Endothelial cell of hepatic sinusoid (primary cell): ENCODE data around the gene SF3B4.

Experiments used
- in situ Hi-C: cut with HindIII; loops from 2 replicates; pipeline ENCODE4 v1.10.0; 2017; ENCODE audit warnings: low sequenced_read_pairs

SF3B4 gene

DNA sequence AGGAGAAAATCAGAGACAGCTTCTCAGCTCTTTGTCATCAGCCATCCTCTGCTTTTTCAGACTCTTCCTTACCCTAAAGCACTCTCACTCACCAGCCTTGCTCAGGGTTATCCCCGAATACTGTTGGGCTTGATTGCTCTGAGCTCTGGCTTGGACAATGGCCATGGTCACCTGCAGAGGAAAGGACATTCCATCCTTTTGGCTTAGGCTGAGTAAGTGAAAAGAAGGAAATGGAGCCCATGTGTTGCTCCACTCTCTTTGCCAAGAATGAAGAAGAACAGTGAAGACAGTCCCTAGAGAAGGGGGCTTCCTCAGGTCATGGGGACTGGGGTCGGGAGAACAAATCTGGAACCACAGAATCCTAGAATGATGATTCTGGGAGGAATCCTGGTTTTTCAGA is 6.8 kb upstream of the SF3B4 start:
- in situ Hi-C loops: no loop called here

DNA sequence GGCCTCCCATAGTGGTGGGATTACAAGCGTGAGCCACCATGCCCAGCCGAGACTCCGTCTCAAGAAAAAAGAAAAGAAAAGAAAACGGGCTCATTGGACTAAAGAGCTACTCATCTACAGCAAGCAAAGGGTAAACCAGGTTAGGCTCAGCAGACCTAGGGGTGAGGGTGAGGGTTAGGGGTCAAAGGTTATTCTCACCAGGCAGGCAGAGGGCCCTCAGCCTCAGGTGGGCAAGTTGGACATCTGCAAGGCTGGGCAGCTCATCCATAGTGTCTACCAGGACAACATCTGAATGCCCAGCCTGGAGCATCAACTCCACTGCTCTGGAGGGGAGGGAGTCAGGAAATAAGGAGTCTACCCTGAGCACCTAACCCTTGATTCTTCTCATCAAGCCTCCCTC is 5.6 kb upstream of the SF3B4 start:
- in situ Hi-C loops: no loop called here

DNA sequence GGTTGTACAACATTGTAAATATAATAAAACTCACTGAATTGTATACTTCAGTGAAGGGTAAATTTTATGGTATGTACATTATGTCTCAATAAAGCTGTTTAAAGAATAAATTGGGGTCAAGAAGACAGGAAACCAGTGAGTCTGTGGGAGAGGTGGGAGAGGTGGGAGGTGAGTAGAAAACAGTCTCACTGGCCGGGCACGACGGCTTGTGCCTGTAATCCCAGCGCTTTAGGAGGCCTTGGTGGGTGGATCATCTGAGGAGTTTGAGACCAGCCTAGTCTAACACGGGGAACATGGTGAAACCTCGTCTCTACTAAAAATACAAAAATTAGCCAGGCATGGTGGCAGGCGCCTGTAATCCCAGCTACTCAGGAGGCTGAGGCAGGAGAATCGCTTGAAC is 4.9 kb upstream of the SF3B4 start:
- in situ Hi-C loops: no loop called here

DNA sequence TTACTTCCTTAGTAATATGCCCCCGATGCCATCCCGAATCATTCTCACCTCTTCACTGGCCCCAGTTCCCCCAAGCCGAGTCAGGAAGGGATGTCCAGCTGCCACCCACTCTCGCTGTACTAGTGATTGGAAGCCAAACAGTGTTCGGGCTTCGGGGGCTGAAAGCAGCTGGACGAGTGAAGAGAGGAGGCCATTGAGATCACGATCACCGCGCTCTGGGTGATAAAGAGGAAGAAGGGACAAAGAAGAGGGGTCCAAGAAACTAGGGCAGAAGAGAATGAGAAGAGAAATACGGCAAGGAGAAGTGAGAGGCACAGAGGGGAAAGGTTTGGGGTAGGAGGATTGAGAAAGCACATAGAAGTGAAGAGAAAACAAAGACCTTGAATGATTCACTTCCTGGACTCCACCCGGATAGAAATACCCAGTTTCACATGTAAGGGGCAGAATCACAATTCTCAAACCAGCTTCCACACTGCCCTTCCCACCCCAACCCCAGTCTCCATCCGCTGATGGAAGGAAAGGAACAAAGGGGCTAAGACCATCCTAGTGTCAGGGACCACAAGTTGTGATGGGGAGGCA is 3.7 kb upstream of the SF3B4 start:
- in situ Hi-C loops: no loop called here

DNA sequence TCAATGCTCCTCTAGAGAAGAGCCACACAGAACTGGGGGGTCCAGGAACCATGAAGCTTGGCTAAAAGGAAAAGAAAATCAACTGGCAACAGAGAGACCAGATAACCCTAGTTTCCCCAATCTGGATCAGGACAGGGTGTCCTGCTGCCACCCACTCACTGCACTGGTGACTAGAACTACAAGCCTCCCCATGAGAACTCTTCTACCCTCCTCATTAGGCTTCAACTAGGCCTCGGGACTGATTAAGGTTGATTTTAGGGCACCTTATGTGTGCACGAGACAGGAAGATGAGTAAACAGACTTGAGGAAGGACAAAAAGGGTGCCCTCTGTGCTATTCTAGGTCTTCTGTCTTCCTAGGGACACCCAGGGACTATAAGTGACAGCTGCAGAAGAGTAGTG is 2.3 kb upstream of the SF3B4 start:
- in situ Hi-C loops: no loop called here

DNA sequence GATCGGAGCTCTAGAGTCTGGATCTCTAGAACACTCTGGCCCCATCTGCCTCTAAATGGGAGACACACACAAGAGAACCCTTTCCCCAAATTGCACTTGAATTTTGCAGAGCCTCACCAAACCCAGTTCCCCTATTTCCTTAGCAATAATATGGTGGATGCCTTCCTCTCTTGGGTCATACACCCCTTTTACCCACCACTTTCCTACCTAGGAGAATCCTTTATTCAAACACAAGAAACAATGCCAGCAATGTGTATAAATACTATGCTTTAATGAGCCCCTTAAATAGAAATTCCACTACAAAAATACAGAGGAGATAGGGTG is 760 bp upstream of the SF3B4 start:
- in situ Hi-C loops: no loop called here

DNA sequence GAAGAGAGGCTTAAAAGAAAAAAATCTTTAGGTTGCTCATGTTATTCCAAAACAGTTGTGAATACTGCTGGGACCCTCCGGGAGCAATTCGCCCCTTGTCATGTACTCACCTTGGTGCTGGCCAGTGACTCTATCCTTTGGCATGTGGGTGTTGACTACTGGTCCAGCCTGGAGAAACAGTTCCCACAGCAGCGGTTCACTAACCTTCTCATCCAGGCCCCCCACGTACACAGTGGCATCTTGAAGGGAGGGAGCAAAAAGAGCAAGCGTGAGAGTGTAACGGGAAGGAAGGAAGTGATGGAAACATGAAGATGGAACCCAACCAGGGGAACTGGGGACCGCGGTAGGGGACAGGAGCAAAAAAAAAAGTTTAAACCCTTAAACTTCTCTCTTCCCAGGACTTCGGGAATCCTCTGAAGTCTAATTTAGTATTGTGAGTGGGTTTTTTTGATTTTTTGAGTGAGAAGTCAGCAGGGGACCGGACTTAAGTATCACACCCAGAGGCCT is 494 bp downstream of the SF3B4 start:
- in situ Hi-C loops: no loop called here

DNA sequence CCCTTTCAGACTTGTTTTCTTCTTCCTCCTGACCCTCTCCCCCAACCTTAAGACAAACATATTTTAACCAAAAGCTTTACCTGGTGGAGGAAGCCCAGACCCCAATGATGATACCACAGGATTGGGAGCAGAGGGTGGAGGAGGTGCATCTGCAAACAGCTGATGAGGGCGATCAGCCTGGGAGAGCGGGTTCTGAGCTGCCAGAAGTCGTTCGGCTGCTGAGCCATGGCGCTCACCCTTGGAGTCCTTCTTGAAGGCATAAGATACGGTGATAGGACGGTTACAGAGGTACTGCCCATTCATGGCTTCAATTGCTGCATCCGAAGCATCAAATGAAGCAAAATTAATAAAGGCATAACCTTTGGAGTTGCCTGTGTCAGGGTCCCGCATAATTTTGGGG is 1.3 kb downstream of the SF3B4 start:
- in situ Hi-C loops: no loop called here

DNA sequence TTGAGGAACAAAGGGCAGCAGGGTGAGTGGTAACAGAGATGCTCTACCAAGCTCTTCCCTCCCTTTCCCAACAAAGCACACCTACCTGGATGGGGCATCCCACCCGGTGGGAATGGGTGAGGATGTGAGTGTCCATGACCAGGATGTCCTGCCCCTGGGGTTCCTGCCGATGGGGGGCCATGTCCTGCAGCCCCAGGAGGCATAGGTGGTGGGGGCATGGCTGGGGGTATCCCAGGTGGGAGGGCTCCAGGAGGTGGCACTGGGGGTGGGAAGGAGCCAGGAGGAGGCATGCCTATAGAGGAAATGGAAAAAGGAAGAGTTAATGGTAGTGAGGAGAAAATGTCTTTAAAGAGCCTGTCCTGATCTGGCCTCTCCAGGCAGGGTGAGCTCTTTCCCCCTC is 1.9 kb downstream of the SF3B4 start:
- in situ Hi-C loops: no loop called here

DNA sequence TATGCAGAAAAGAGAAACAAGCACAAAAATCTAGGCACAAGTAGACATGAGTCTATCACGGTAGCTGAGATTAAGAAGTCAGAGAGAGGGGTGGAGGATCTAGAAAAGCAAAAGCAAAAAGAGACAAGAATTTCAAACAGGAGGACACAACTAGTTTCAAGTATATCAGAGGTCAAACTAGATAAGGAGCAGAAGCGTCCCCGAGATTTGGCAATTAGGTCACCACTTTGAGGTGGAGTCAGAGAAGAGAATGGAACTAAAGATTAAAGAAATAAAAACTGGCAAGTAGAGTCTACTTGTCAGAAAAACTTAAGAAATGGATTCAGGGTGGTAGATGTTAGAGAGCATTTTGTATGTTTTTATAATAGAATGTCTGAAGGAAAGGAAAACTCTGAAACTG is 2.3 kb downstream of the SF3B4 start:
- in situ Hi-C loops: no loop called here

DNA sequence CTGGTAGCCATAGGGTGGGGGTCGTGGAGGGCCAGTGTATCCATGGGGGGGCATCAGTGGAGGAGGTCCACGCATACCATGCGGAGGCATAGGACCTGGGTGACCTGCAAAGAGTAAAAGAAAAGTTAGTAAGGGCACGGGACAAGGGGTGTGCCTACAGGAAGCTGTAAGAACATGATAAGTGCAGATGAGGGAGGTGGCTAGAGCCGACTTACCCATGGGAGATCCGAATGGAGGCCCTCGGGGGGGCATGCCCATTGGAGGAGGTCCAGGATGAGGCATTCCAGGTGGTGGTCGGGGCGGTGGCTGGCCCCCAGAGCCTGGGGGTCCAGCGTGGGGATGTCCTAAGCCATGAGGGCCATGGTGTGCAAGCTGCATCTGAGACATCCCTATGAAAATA is 4.0 kb downstream of the SF3B4 start:
- in situ Hi-C loops: no loop called here

DNA sequence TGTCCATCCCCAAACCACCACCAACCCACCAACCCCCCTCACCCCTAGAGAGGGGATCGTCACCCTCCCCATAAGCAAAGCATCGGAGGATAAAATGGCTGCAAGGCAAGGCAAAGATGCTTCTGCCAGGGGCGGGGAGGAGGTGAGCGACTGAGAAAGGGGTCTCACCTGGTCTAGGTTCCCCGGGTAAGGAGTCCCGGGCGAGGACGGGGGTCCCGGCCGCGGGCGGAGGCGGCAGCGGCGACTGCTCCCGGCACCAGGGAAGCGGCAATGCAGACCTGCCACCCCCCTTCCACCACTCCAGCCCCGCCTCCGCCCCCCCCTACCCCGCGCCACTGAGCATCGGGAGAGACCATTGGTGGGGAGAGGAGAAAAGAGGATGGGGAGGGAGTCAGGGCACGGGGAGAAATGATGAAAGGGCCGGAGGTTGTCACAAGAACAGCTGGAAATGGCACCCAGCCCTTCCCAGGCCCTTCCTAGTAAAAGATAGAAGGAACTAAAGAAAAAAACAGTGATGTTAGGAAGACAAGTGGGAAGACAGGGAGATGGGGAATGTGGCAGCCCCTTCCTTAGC is 9.9 kb downstream of the SF3B4 start, which contains the start of gene SV2A:
SV2A (minus strand) TSS at position 274 of the 574 bp plus-strand sequence. CDS start 4,004 bp downstream, outside the sequence.
- in situ Hi-C loops: no loop called here

DNA sequence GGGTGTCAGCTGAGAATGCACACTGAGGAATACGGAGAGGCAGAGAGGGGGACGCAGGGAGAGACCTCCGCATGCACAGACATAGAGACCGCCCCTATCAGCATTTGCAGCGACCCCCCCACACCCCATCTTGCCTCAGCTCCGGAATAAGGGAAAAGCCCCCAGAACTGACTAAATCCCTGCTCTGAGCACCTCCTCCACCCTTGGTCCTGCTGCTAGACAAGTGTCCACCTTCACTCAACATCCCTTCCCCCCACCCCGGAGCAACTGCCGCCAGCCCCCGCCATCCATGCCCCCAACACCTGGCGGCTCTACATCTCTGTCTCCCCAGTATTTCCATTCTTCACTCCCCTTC is 10.7 kb downstream of the SF3B4 start:
- in situ Hi-C loops: no loop called here

DNA sequence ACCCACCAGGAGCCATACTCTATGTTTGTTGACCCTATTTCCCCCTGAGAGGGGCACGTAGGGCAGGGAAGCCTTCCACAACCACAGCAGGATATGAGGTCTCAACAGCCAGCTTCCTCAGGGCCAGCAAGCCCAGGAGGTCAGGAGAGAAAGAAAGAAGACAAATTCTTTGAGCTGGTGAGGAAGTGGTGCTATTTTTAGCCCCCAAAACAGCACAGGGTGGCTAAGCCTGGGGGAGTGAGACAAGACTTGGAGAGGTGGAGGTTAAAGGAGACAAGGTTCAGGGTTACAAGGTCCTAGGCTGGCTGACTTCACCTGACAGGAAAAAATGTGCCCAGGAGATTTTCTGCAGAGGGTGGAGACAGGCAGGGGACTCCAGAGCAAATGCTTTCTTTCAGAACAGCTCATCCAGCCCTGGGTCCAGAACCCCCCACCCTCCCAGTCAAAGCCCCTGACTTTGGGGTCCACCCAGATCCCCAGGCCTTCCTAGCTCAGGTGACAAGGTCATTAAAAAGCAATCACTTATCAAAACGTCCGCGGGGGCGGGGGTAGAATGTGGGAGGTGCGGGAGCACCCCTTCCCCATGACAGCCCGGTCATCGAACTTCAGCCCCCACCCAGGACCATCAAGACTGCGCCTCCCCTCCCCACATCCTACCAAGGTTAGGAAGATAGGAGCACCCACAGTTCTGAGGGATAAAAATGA is 11.3 kb downstream of the SF3B4 start:
- in situ Hi-C loops: no loop called here

DNA sequence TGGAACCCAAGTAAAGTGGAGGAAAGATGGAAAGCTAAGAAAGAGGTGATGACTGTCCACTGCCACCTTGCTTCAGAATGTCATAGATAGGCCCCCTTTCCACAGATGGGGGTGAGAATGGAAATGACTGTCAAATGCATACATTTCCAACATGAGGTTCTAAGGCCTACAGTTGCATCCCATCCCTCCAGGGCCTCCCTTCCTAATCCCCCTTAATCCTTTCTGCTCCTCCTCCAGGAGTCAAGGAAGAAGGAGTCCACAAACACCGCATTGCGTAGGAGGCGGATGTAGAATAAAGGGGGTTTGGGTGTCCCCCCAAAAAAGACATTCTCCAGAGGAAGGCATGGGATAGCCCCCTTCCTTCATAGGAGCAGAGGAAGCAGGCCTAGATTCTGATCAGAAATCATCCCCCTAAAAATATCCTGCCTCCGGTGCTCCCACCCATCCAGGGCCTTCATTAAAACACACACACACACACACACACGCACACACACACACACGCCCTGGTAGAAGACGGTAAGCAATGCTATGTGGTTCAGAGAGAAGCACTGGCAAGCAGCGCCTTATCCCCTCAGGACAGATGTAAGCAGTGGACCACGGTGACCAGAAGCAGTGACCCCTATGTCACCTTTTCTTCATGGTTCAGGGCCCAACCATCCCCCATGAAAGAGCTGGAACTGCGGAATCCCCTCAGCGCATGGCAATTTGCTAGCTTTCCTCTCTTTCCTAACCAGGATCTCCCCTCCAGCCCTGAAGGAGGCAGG is 12.0 kb downstream of the SF3B4 start:
- in situ Hi-C loops: no loop called here

DNA sequence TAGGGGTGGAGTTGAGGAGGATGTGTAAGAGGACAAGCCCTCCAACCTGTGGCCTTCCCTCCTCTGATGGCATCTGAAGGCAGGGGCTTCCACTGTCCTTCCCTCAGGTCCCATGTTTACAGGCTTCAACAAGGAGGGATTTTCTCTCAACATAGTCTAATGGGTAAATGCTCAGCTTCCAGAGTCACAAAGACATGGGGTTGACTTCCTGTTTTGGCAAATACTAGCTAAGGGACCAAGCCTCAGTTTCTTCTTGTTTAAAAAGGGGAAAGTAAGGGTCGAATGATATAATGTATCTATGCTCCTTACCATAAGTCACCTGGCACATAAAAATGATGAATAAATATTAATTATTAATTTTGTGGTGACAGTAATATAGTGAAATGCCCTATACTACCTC is 13.1 kb downstream of the SF3B4 start:
- in situ Hi-C loops: no loop called here

DNA sequence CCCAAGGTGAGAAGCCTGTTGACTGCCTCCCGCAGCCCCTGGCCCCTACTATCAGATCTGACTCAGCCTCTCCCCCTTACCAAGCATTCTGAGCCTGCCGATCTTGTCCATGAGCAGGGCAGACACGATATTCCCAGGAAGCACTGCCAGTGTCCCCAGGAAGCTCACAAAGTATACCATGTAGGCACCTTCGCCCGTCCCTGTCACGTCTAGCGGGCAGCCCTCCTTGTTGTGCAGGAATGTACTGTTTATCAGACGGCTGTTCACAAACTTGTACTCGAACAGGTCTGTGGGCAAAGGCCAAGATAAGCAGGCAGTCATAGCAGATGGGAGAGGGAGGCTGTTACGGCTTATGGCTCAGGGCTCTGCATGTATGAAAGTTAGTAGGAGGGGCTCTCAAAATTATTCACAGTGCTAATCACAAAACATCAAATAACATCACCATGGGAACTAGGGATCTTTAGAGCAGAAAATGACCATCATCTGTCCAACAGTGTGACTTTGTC is 21.0 kb downstream of the SF3B4 start:
- in situ Hi-C loops: loop anchor here (5.0 kb wide), 1 partner anchor 76 kb away; no protein-coding TSS in a partner anchor

DNA sequence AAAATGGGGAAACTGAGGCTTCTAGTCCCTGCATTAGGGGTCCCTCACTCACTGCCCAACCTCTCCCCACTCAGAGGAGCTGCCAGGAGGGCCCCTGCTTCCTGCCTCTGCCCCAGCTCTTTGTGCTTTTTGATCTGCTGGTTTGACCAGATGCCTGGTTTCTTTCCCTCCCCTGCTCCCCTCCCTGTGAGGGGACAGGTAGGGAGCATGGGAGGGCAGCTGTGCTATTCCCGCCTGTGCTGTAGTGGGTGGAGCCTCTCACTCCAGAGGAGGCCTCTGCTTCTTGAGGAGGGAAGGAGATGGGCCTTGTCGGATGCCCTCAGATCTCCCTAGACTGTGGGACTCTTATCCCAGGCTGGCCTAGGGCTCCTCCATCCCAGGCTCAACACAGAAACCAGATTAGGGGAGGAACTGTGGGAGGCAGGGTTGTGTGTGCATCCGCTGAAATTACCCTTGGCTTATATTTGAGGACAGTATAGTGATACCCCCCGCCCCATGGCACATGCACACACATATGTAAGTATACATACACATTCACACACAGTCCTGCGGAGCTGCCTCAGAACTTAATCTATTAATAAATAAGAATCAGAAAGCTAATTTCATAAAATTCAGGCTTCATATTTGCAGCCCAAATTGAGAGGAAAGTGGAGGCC is 23.6 kb downstream of the SF3B4 start:
- in situ Hi-C loops: no loop called here

DNA sequence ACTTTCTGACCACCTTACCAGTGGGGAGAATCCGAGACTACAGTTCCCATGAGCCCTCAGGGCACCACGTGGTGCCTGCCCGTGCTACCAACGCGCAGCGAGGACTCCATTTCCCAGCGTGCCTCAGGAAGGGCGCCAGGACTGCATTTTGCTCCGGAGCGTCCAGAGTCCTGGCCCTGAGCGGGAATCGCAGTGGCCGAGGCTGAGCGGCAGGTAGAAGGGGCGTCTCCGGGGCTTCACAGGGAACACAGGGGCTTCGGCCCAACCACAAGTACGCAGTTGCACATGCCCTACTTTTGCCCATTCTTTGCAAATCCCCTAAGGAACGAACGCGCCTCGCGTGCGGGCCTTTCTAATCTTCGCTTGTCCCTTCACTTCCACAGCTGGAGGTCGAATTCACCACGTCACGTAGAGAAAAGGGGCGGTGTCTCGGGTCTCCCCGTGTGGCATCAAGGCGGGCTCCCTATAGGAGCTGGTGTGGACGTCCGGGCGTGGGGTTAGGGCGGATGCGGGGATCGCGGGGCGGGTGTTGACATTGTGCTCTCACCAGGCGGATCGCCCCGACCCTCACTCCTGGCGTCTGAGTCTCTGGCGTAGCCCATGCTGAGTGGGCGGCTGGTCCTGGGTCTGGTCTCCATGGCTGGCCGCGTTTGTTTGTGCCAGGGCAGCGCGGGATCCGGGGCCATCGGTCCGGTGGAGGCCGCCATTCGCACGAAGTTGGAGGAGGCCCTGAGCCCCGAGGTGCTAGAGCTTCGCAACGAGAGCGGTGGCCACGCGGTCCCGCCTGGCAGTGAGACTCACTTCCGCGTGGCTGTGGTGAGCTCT is 27.9 kb downstream of the SF3B4 start, which contains the start of gene BOLA1:
BOLA1 (plus strand) TSS at position 109 of the 825 bp plus-strand sequence; CDS start at position 601, 492 bp downstream.
- in situ Hi-C loops: no loop called here

DNA sequence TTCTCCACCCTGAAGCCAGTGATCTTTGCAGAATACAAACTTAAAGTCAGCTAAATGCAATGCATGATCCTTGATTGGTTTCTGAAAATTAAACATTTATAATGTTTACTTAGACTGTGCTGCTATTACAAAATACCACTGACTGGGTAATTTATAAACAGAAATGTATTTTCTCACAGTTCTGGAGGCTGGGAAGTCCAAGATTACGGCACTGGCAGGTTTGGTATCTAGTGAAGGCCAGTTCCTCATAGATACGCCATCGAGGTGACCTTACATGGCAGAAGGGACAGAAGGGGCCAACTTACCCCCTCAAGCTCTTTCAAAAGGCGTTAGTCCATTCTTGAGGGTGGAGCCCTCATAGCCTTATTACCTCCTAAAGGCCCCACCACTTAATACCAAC is 31.0 kb downstream of the SF3B4 start:
- in situ Hi-C loops: no loop called here
